Liver (tissue), 9 donors: ENCODE measurements around the gene TP53I11. TPM values are rescaled to one million over a fixed set of nuclear protein-coding genes. Genes with fewer than 3 reads are reported as not detected.

Experiments
- DNase-seq: peaks from one replicate; pipeline ENCODE4 v3.0.0-alpha.2; 2017; ENCODE audit warnings: low spot score
- H3K27ac ChIP-seq, 2 donors: one replicate each; pipeline ENCODE4 v1.7.0; 2013; ENCODE audit warnings: inconsistent platforms in 2 of 2, low read length in 2 of 2, control low read depth in 1 of 2, low read depth in 1 of 2, mild to moderate bottlenecking in 1 of 2
- H3K27me3 ChIP-seq, 4 donors: one replicate each; pipeline versions ENCODE4 v1.6.1 to v1.7.0; 2013; ENCODE audit warnings: low read length in 3 of 4, inconsistent platforms in 1 of 4, mild to moderate bottlenecking in 1 of 4, moderate library complexity in 1 of 4; ENCODE audit not compliant: control insufficient read depth in 4 of 4, insufficient read depth in 4 of 4
- H3K36me3 ChIP-seq, 4 donors: one replicate each; pipeline versions ENCODE4 v1.6.1 to v1.7.0; 2013; ENCODE audit warnings: low read length in 3 of 4, mild to moderate bottlenecking in 3 of 4, low read depth in 1 of 4, moderate library complexity in 1 of 4; ENCODE audit not compliant: control insufficient read depth in 4 of 4, insufficient read depth in 3 of 4
- H3K4me1 ChIP-seq, 4 donors: one replicate each; pipeline versions ENCODE4 v1.6.1 to v1.7.0; 2013; ENCODE audit warnings: low read length in 3 of 4, mild to moderate bottlenecking in 3 of 4, moderate library complexity in 1 of 4; ENCODE audit not compliant: control insufficient read depth in 4 of 4, insufficient read depth in 4 of 4
- H3K4me3 ChIP-seq, 3 donors: one replicate each; pipeline versions ENCODE4 v1.6.1 to v1.7.0; 2013; ENCODE audit warnings: low read length in 3 of 3, control low read depth in 1 of 3, low read depth in 1 of 3, mild to moderate bottlenecking in 1 of 3
- H3K9ac ChIP-seq, 2 donors: one replicate each; pipeline ENCODE4 v1.7.0; 2013; ENCODE audit warnings: low read length in 2 of 2, mild to moderate bottlenecking in 2 of 2, moderate library complexity in 2 of 2, control low read depth in 1 of 2, low read depth in 1 of 2
- H3K9me3 ChIP-seq, 4 donors: one replicate each; pipeline versions ENCODE4 v1.6.1 to v1.7.0; 2013; ENCODE audit warnings: low read length in 3 of 4; ENCODE audit not compliant: control insufficient read depth in 4 of 4
- FOXA1 ChIP-seq: IDR thresholded peaks from 2 replicates; pipeline ENCODE4 v1.6.1; 2016; ENCODE audit warnings: antibody characterized with exemption
- GABPA ChIP-seq, 2 donors: IDR thresholded peaks in 1 of 2; conservative IDR thresholded peaks in 1 of 2; 2 replicates each; pipeline ENCODE4 v1.6.1; 2016; ENCODE audit warnings: antibody characterized with exemption in 2 of 2, mild to moderate bottlenecking in 1 of 2, moderate library complexity in 1 of 2
- JUND ChIP-seq, 2 donors: IDR thresholded peaks; 2 replicates each; pipeline ENCODE4 v1.6.1; 2016; ENCODE audit warnings: antibody characterized with exemption in 2 of 2
- NR2F2 ChIP-seq: IDR thresholded peaks from 2 replicates; pipeline ENCODE4 v1.6.1; 2016; ENCODE audit warnings: antibody characterized with exemption
- RXRA ChIP-seq, 2 donors: IDR thresholded peaks; 2 replicates each; pipeline ENCODE4 v1.6.1; 2017 to 2018; ENCODE audit warnings: antibody characterized with exemption in 2 of 2, mild to moderate bottlenecking in 1 of 2
- TAF1 ChIP-seq: conservative IDR thresholded peaks from 2 replicates; pipeline ENCODE4 v1.6.1; 2016; ENCODE audit warnings: antibody characterized with exemption, mild to moderate bottlenecking
- YY1 ChIP-seq: IDR thresholded peaks from 2 replicates; pipeline ENCODE4 v1.6.1; 2016; ENCODE audit warnings: antibody characterized with exemption, mild to moderate bottlenecking
- WGBS: extraction: QIAGEN DNeasy Blood & Tissue Kit; methylation state at CpG from one replicate; pipeline ENCODE4 v1.1.7; 2013; 5-methylcytosine and 5-hydroxymethylcytosine counted together
- polyA plus RNA-seq, 2 donors: library from polyadenylated mRNA; stranded (reverse) in 1 of 2; unstranded in 1 of 2; fragments of 200-250 nt in 1 of 2; fragments of >200 nt in 1 of 2; fragmentation: Nextera tagmentation in 1 of 2; extraction: Ambion mirVana in 1 of 2; gene quantifications; one replicate each; pipeline versions ENCODE4 v1.2.1 to v1.2.3, GENCODE V29; 2013 to 2015
- total RNA-seq, 2 donors: library from RNA; depleted of rRNA; stranded (reverse); fragments of >200 nt; gene quantifications; one replicate each; pipeline ENCODE4 v1.2.3, GENCODE V29; 2014
- TF ChIP-seq, protein P1 (sequence below): fragments of 150-350 bp; IDR thresholded peaks from 2 replicates; pipeline ENCODE4 v1.5.1; 2017; ENCODE audit warnings: improper control_type of control experiment, low read depth, low read length; ENCODE audit not compliant: missing input control
- TF ChIP-seq, protein P2 (sequence below): IDR thresholded peaks from 2 replicates; pipeline ENCODE4 v1.6.1; 2016; ENCODE audit warnings: antibody characterized with exemption
- TF ChIP-seq, protein P3 (sequence below): IDR thresholded peaks from 2 replicates; pipeline ENCODE4 v1.6.1; 2016; ENCODE audit warnings: antibody characterized with exemption
- TF ChIP-seq, protein P4 (sequence below): IDR thresholded peaks from 2 replicates; pipeline ENCODE4 v1.6.1; 2016; ENCODE audit warnings: antibody characterized with exemption, mild to moderate bottlenecking
- TF ChIP-seq, protein P5 (sequence below): IDR thresholded peaks from 2 replicates; pipeline ENCODE4 v1.6.1; 2016; ENCODE audit warnings: antibody characterized with exemption
- donor health status: healthy.
- donor health status: healthy.
- donor health status: healthy.
- donor health status: healthy.
- donor health status: healthy.

TP53I11 gene
- total and polyA plus RNA-seq, 4 donors: 3.6 to 16.0 (median 8.3) TPM

DNA sequence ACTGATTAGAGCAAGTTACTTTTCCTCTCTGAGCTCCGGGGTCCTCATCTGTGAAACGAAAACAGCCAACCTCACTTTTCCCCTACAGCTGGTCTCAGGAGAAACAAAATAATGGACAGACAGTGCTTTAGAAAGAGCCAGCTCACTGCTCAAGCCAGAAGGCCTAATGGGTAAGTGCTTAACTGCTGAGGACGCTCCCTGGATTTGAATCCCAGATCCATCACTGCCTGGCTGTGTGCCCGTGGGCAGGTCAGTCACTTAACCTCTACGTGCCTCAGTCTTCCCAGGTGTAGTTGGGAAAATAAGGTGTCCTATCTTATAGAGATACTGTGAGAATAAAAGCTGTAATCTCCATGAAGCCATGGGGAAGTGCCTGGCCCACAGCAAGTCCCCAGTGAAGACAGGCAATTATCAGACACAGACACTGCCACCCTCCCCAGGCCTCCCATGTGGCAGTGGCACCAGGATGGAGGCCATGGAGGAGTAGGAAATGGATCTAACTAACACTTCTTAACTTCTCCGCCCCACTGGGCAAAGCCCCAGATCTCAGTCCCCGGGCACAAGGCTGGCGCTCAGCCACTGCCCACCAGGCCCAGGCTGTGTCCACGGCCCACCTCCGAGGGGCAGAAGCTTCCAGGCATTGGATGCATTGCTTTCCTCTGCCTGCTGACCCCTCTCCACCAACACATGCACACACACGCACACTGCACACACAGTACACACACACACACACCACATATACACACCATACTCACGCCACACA lies 9.2 kb downstream of the TP53I11 start:
- H3K27ac ChIP-seq: no peak overlapping the region
- no peaks in the 10 kb centered on the region for H3K27me3 ChIP-seq
- TF ChIP-seq, protein P1, sequence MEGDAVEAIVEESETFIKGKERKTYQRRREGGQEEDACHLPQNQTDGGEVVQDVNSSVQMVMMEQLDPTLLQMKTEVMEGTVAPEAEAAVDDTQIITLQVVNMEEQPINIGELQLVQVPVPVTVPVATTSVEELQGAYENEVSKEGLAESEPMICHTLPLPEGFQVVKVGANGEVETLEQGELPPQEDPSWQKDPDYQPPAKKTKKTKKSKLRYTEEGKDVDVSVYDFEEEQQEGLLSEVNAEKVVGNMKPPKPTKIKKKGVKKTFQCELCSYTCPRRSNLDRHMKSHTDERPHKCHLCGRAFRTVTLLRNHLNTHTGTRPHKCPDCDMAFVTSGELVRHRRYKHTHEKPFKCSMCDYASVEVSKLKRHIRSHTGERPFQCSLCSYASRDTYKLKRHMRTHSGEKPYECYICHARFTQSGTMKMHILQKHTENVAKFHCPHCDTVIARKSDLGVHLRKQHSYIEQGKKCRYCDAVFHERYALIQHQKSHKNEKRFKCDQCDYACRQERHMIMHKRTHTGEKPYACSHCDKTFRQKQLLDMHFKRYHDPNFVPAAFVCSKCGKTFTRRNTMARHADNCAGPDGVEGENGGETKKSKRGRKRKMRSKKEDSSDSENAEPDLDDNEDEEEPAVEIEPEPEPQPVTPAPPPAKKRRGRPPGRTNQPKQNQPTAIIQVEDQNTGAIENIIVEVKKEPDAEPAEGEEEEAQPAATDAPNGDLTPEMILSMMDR: no peak
- TF ChIP-seq JUND (IDR thresholded peaks at IDR 0.05) (no peak), FOXA1 (no peak), GABPA (IDR thresholded peaks at IDR 0.05 in 1 of 2, conservative IDR thresholded peaks at IDR 0.05 in 1 of 2) (no peak), YY1 (no peak)
- TF ChIP-seq, protein P2, sequence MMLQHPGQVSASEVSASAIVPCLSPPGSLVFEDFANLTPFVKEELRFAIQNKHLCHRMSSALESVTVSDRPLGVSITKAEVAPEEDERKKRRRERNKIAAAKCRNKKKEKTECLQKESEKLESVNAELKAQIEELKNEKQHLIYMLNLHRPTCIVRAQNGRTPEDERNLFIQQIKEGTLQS: no peak
- TF ChIP-seq, protein P3, sequence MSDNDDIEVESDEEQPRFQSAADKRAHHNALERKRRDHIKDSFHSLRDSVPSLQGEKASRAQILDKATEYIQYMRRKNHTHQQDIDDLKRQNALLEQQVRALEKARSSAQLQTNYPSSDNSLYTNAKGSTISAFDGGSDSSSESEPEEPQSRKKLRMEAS: no peak
- TF ChIP-seq, protein P4, sequence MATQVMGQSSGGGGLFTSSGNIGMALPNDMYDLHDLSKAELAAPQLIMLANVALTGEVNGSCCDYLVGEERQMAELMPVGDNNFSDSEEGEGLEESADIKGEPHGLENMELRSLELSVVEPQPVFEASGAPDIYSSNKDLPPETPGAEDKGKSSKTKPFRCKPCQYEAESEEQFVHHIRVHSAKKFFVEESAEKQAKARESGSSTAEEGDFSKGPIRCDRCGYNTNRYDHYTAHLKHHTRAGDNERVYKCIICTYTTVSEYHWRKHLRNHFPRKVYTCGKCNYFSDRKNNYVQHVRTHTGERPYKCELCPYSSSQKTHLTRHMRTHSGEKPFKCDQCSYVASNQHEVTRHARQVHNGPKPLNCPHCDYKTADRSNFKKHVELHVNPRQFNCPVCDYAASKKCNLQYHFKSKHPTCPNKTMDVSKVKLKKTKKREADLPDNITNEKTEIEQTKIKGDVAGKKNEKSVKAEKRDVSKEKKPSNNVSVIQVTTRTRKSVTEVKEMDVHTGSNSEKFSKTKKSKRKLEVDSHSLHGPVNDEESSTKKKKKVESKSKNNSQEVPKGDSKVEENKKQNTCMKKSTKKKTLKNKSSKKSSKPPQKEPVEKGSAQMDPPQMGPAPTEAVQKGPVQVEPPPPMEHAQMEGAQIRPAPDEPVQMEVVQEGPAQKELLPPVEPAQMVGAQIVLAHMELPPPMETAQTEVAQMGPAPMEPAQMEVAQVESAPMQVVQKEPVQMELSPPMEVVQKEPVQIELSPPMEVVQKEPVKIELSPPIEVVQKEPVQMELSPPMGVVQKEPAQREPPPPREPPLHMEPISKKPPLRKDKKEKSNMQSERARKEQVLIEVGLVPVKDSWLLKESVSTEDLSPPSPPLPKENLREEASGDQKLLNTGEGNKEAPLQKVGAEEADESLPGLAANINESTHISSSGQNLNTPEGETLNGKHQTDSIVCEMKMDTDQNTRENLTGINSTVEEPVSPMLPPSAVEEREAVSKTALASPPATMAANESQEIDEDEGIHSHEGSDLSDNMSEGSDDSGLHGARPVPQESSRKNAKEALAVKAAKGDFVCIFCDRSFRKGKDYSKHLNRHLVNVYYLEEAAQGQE: no peak
- H3K36me3 ChIP-seq: no peaks in the 10 kb centered on the region
- no peaks in the 10 kb centered on the region for H3K9me3 ChIP-seq
- no peak overlapping the region for H3K4me3 ChIP-seq
- H3K9ac ChIP-seq: no peak overlapping the region
- no peak for DNase-seq
- WGBS: 84% methylated on average over 12 of the region's 12 CpGs
- H3K4me1 ChIP-seq: peaks cover 0 to 3% (median 0%) of the 10 kb centered on the region in 4 donors

DNA sequence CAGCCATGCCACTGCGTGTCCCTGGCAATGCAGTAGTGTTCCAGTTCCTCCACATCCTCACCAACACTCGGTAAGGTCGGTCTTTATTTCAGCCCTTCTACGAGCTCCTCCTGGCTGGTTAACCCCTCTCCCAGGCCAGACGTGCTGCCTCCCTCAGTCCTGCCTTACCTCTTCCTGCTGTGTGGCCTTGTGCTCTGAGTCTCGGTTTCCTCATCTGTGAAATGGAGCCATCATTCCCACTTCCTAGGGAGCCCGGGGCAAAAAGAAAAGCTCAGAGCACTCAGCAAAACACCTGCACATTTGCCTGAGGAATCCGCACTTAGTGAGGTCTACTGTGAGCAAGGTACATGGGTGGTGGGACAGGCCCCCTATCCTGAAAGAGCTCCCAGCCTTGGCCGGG lies 9.8 kb downstream of the TP53I11 start:
- TF ChIP-seq NR2F2 (no peak), TAF1 (no peak), RXRA (IDR thresholded peaks at IDR 0.05) (no peak)
- TF ChIP-seq, protein P5, sequence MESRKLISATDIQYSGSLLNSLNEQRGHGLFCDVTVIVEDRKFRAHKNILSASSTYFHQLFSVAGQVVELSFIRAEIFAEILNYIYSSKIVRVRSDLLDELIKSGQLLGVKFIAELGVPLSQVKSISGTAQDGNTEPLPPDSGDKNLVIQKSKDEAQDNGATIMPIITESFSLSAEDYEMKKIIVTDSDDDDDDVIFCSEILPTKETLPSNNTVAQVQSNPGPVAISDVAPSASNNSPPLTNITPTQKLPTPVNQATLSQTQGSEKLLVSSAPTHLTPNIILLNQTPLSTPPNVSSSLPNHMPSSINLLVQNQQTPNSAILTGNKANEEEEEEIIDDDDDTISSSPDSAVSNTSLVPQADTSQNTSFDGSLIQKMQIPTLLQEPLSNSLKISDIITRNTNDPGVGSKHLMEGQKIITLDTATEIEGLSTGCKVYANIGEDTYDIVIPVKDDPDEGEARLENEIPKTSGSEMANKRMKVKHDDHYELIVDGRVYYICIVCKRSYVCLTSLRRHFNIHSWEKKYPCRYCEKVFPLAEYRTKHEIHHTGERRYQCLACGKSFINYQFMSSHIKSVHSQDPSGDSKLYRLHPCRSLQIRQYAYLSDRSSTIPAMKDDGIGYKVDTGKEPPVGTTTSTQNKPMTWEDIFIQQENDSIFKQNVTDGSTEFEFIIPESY: no peak
- no peak overlapping the region for H3K4me3 ChIP-seq
- no peaks in the 10 kb centered on the region for H3K36me3 ChIP-seq
- H3K27ac ChIP-seq: no peak overlapping the region
- H3K27me3 ChIP-seq: no peaks in the 10 kb centered on the region
- no peak for DNase-seq
- H3K9me3 ChIP-seq: no peaks in the 10 kb centered on the region
- 89% methylated on average over 9 of the region's 9 CpGs for WGBS
- H3K4me1 ChIP-seq: peaks cover 0 to 3% (median 0%) of the 10 kb centered on the region in 4 donors
- H3K9ac ChIP-seq: no peak overlapping the region
